Kidney tubule cell (primary cell): ENCODE measurements around the gene ABCG1.
A peak's percentile ranks its signal among the peaks of the same experiment; 100 is the strongest.
"Not testable (repeated sequence)": the region's sequence is repeated elsewhere in the genome, so short reads cannot be mapped to it uniquely, and the experiment has no call there.

Experiments used
- DNase-seq: peaks from one replicate; pipeline ENCODE4 v3.0.0-alpha.2; 2018; ENCODE audit warnings: low spot score

ABCG1 gene

GRCh38 chr21:42218836-42219605 lies at the start of gene ABCG1:
Gene ABCG1, plus strand, starts transcription at chr21:42219140. Its CDS starts 123 bp downstream, at chr21:42219263.
- no peak for DNase-seq

- DNase-seq, result no peak
Observed at GRCh38 chr21:42169758-42170157, 49.2 kb upstream of the ABCG1 start.

GRCh38 chr21:42171091-42172053 lies 47.6 kb upstream of the ABCG1 start:
- DNase-seq, result peak; percentile 13

GRCh38 chr21:42172596-42173483 lies 46.1 kb upstream of the ABCG1 start:
- DNase-seq, result no peak

GRCh38 chr21:42174173-42174572 lies 44.8 kb upstream of the ABCG1 start:
- DNase-seq, result no peak

- no peak for DNase-seq
Observed at GRCh38 chr21:42175110-42175710, 43.7 kb upstream of the ABCG1 start.

GRCh38 chr21:42176859-42177258 lies 42.1 kb upstream of the ABCG1 start:
- no peak for DNase-seq

- DNase-seq, result no peak
Observed at GRCh38 chr21:42179316-42179715, 39.6 kb upstream of the ABCG1 start.

- not testable (repeated sequence) for DNase-seq
Observed at GRCh38 chr21:42180001-42180400, 38.9 kb upstream of the ABCG1 start.

GRCh38 chr21:42182713-42183371 lies 36.1 kb upstream of the ABCG1 start:
- no peak for DNase-seq

GRCh38 chr21:42183374-42184266 lies 35.3 kb upstream of the ABCG1 start:
- DNase-seq, result no peak

- no peak for DNase-seq
Observed at GRCh38 chr21:42186591-42186990, 32.3 kb upstream of the ABCG1 start.

- peak; percentile 5 for DNase-seq
Observed at GRCh38 chr21:42187976-42188653, 30.8 kb upstream of the ABCG1 start.

GRCh38 chr21:42188663-42189062 lies 30.3 kb upstream of the ABCG1 start:
- no peak for DNase-seq

- DNase-seq, result no peak
Observed at GRCh38 chr21:42189431-42189830, 29.5 kb upstream of the ABCG1 start.

- no peak for DNase-seq
Observed at GRCh38 chr21:42189860-42190485, 29.0 kb upstream of the ABCG1 start.

- no peak for DNase-seq
Observed at GRCh38 chr21:42190486-42190863, 28.5 kb upstream of the ABCG1 start.

- no peak for DNase-seq
Observed at GRCh38 chr21:42191064-42191463, 27.9 kb upstream of the ABCG1 start.
